ENCODE results near the gene CNTNAP2. TPM values are rescaled to one million over a fixed set of nuclear protein-coding genes. Genes with fewer than 3 reads are reported as not detected.

The CNTNAP2 gene
- total and polyA plus RNA-seq, 2 of the 8 experiments (the other 6 are each of a cell fraction or from before 2014, with no cell fraction given), result 27.9 to 71.0 TPM

DNA sequence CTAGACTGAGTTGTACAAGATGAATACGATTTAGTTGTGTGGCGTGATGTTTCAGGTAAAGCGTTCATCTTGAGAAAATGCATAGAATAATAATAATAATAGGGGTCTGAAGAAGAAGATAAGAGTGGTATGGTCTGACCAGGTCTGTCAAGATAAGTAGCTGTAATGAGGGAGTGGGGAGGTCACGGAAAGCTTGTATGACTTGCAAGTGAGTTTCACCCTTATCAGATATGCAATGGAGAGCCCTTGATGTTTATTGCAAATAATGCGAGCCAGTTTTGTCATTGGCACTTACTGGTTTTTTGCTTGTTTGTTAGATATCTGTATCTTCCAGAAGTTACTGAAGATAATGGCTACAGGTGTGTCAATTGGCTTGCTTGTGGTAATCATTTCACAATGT, 611.5 kb downstream of the CNTNAP2 start:
- H3K27ac ChIP-seq (ENCODE audit: low read depth, low read length), result no peak overlapping the region
- H3K18ac ChIP-seq (ENCODE audit: extremely low read depth, low read length), result no peak overlapping the region
- H3K23me2 ChIP-seq (ENCODE audit: low read depth, low read length), result no peaks in the 10 kb centered on the region
- no peak overlapping the region for H3K4me2 ChIP-seq (ENCODE audit: insufficient read depth in 1 of 2, low read depth in 2 of 2, low read length in 2 of 2)
- no peaks in the 10 kb centered on the region for H3K79me2 ChIP-seq (ENCODE audit: control insufficient read depth in 1 of 2, insufficient read depth in 2 of 2, low read length in 2 of 2)
- H2BK20ac ChIP-seq (ENCODE audit: low read length), result no peak overlapping the region
- H2BK12ac ChIP-seq (ENCODE audit: low read depth, low read length), result no peak overlapping the region
- WGBS, 2 experiments (ENCODE audit: extremely low coverage in 1 of 2, insufficient coverage in 1 of 2, insufficient read length in 1 of 2, insufficient replicate concordance in 2 of 2, low coverage in 1 of 2, low lambda C conversion rate in 2 of 2, missing lambda C conversion rate in 1 of 2), result 87% methylated on average over 5 of the region's 5 CpGs; no CpG with 5 or more reads in 1 of the 2 experiments
- DNase-seq (ENCODE audit: low read depth in 1 of 2, low spot score in 2 of 2) (no peak), FAIRE-seq (no peak)
- H2BK120ac ChIP-seq (replicated peaks; ENCODE audit: low read depth, low read length), result no peak overlapping the region
- no peak overlapping the region for H3K14ac ChIP-seq (ENCODE audit: insufficient read length)
- no peak overlapping the region for H2AK5ac ChIP-seq (ENCODE audit: low read depth, low read length)
- no peaks in the 10 kb centered on the region for H3K79me1 ChIP-seq (ENCODE audit: low read depth, low read length)
- no peak overlapping the region for H3K56ac ChIP-seq (replicated peaks; ENCODE audit: insufficient read length, low read depth, low read length)
- H3K23ac ChIP-seq (ENCODE audit: insufficient read length), result no peak overlapping the region
- no peak overlapping the region for H3K4ac ChIP-seq (replicated peaks; ENCODE audit: insufficient read length, low read depth, low read length)
- no peaks in the 10 kb centered on the region for H4K20me1 ChIP-seq (replicated peaks in 1 of 2; ENCODE audit: control insufficient read depth in 1 of 2, insufficient read depth in 2 of 2, low read length in 2 of 2)
- H3K4me3 ChIP-seq (ENCODE audit: extremely low read depth in 1 of 4, insufficient read depth in 2 of 4, low read depth in 3 of 4, low read length in 4 of 4), result no peak overlapping the region
- H3K36me3 ChIP-seq (ENCODE audit: control insufficient read depth in 2 of 4, insufficient read depth in 4 of 4, low read length in 3 of 4), result no peaks in the 10 kb centered on the region
- H3K27me3 ChIP-seq (replicated peaks in 1 of 4; ENCODE audit: control insufficient read depth in 3 of 4, extremely low read depth in 1 of 4, insufficient read depth in 3 of 4, low read length in 3 of 4), result peaks cover 0 to 2% (median 0%) of the 10 kb centered on the region in 4 experiments; a peak in 1 of 7 replicates
- TF ChIP-seq NANOG (IDR thresholded peaks at IDR 0.05; ENCODE audit: insufficient read depth, low read depth, low read length, poor library complexity, severe bottlenecking), result no peak
- TF ChIP-seq KDM5A (IDR thresholded peaks at IDR 0.05; ENCODE audit: low read length), result no peak
- no peak for TF ChIP-seq ATF2 (IDR thresholded peaks at IDR 0.05; ENCODE audit: low read length)
- TF ChIP-seq, protein P1, sequence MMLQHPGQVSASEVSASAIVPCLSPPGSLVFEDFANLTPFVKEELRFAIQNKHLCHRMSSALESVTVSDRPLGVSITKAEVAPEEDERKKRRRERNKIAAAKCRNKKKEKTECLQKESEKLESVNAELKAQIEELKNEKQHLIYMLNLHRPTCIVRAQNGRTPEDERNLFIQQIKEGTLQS (IDR thresholded peaks at IDR 0.05; ENCODE audit: insufficient read depth, low read depth, low read length), result no peak
- no peak for TF ChIP-seq TAF1 (IDR thresholded peaks at IDR 0.05; ENCODE audit: low read depth, low read length)
- TF ChIP-seq TCF12 (IDR thresholded peaks at IDR 0.05; ENCODE audit: low read depth, low read length), result no peak
- TF ChIP-seq YY1 (IDR thresholded peaks at IDR 0.05; ENCODE audit: low read depth, low read length), result no peak
- TF ChIP-seq POLR2AphosphoS5 (IDR thresholded peaks at IDR 0.05; ENCODE audit: low read depth, low read length), result no peak
- no peak for TF ChIP-seq JUN (IDR thresholded peaks at IDR 0.05; ENCODE audit: low read depth, low read length)
- TF ChIP-seq EP300 (IDR thresholded peaks at IDR 0.05; ENCODE audit: borderline replicate concordance in 1 of 2, low read depth in 2 of 2, low read length in 2 of 2), result no peak
- TF ChIP-seq JUND (IDR thresholded peaks at IDR 0.05; ENCODE audit: low read length), result no peak
- no peak for TF ChIP-seq TEAD4 (IDR thresholded peaks at IDR 0.05; ENCODE audit: low read depth, low read length)
- no peak overlapping the region for H4K8ac ChIP-seq (ENCODE audit: extremely low read depth, insufficient read depth, low read length)
- no peak overlapping the region for H2BK5ac ChIP-seq (ENCODE audit: low read depth, low read length)
- POLR2A ChIA-PET (ENCODE audit: partially characterized antibody), result no interaction called here
- no peak overlapping the region for H2BK15ac ChIP-seq (ENCODE audit: low read length)
- H4K91ac ChIP-seq (replicated peaks; ENCODE audit: insufficient read length, low read length), result no peak overlapping the region
- no peak overlapping the region for H3K9ac ChIP-seq (replicated peaks in 1 of 4; ENCODE audit: extremely low read depth in 1 of 4, low read depth in 3 of 4, low read length in 3 of 4)
- CTCF ChIA-PET (ENCODE audit: partially characterized antibody), result interaction anchor here (1.3 kb wide), 1 partner anchor 10 kb away, joined by 3 read pairs; no protein-coding TSS in a partner anchor
- H4K5ac ChIP-seq (ENCODE audit: insufficient read length, low read depth, low read length), result no peak overlapping the region
- no peaks in the 10 kb centered on the region for H3K9me3 ChIP-seq (ENCODE audit: insufficient read depth in 2 of 2, low read depth in 1 of 2, low read length in 1 of 2)
- no peaks in the 10 kb centered on the region; a peak in 2 of 7 replicates for H3K4me1 ChIP-seq (replicated peaks in 1 of 4; ENCODE audit: control insufficient read depth in 3 of 4, insufficient read depth in 4 of 4, low read length in 3 of 4)
- H2AFZ ChIP-seq (ENCODE audit: low read length), result no peak overlapping the region
